Memory B cell (primary cell): ENCODE results near the gene FGF14.

Experiments
- ATAC-seq: fragments of 150-1000 bp; cut with Tn5 transposase; 2 replicates; pipeline ENCODE4 v1.10.0; 2021; ENCODE audit warnings: low read depth, mild to moderate bottlenecking, moderate library complexity
- DNase-seq, 2 donors: peaks; one replicate each; pipeline ENCODE4 v3.0.0; 2022; ENCODE audit warnings: low spot score in 2 of 2
- H3K27ac Mint-ChIP-seq: one replicate; pipeline ENCODE4 v1.8.0; 2022; ENCODE audit warnings: mild to moderate bottlenecking, moderate library complexity, mixed read lengths
- H3K27me3 Mint-ChIP-seq: one replicate; pipeline ENCODE4 v1.8.0; 2022; ENCODE audit warnings: mixed read lengths
- H3K36me3 Mint-ChIP-seq: one replicate; pipeline ENCODE4 v1.8.0; 2022; ENCODE audit warnings: mild to moderate bottlenecking, mixed read lengths
- H3K4me1 Mint-ChIP-seq: one replicate; pipeline ENCODE4 v1.8.0; 2022; ENCODE audit warnings: mixed read lengths
- H3K4me3 Mint-ChIP-seq: one replicate; pipeline ENCODE4 v1.8.0; 2022; ENCODE audit warnings: mild to moderate bottlenecking, moderate library complexity, mixed read lengths
- H3K9me3 Mint-ChIP-seq: one replicate; pipeline ENCODE4 v1.8.0; 2022; ENCODE audit warnings: mixed read lengths

FGF14 gene

GRCh38 chr13:102392481-102393209, 9.2 kb downstream of the FGF14 start:
- Mint-ChIP-seq H3K9me3 (no peaks in the 10 kb centered on the region), H3K27ac (no peak overlapping the region), H3K27me3 (peaks cover 10% of the 10 kb centered on the region), H3K36me3 (no peaks in the 10 kb centered on the region), H3K4me3 (no peak overlapping the region), H3K4me1 (peaks cover 6% of the 10 kb centered on the region)
- no peak for DNase-seq
- ATAC-seq: no peak

- Mint-ChIP-seq H3K4me3 (no peak overlapping the region), H3K4me1 (no peaks in the 10 kb centered on the region)
These were observed 15.4 kb downstream of the FGF14 start for GRCh38 chr13:102386461-102386860.

GRCh38 chr13:102380012-102380411, 21.8 kb downstream of the FGF14 start:
- DNase-seq (no peak), ATAC-seq (no peak)
- Mint-ChIP-seq H3K27me3 (peaks cover 5% of the 10 kb centered on the region), H3K4me3 (no peak overlapping the region), H3K36me3 (no peaks in the 10 kb centered on the region), H3K9me3 (no peaks in the 10 kb centered on the region), H3K27ac (no peak overlapping the region), H3K4me1 (no peaks in the 10 kb centered on the region)

More at GRCh38 chr13:102386461-102386860, 15.4 kb downstream of the FGF14 start:
- ATAC-seq (no peak), DNase-seq (no peak)
- Mint-ChIP-seq H3K27ac (no peak overlapping the region), H3K9me3 (no peaks in the 10 kb centered on the region), H3K27me3 (peaks cover 10% of the 10 kb centered on the region), H3K36me3 (no peaks in the 10 kb centered on the region)

DNA sequence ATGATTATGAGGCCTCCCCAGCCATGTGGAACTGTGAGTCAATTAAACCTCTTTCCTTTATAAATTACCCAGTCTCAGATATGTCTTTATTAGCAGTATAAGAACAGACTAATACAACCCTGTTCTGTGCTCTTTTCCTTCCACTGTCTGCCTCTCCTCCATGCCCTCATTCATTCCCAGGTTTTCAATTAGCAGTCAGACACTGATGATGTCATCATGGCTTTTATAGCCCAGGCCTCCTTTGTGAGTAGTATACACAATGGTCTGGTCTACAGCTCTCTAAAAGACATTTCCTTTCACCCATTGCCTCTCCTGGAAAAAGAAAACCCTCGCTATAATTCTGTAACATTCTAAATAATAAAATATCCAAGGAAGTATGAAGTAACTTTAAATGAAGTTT, 25.5 kb downstream of the FGF14 start:
- no peaks in the 10 kb centered on the region for H3K9me3 Mint-ChIP-seq
- no peaks in the 10 kb centered on the region for H3K4me1 Mint-ChIP-seq
- no peak overlapping the region for H3K4me3 Mint-ChIP-seq
- H3K36me3 Mint-ChIP-seq: no peaks in the 10 kb centered on the region
- ATAC-seq: no peak
- H3K27me3 Mint-ChIP-seq: peaks cover 5% of the 10 kb centered on the region
- no peak for DNase-seq
- no peak overlapping the region for H3K27ac Mint-ChIP-seq

- Mint-ChIP-seq H3K4me1 (no peaks in the 10 kb centered on the region), H3K27ac (no peak overlapping the region), H3K9me3 (no peaks in the 10 kb centered on the region), H3K27me3 (peaks cover 8% of the 10 kb centered on the region), H3K36me3 (no peaks in the 10 kb centered on the region), H3K4me3 (no peak overlapping the region)
- ATAC-seq (no peak), DNase-seq (no peak)
These were observed 27.1 kb downstream of the FGF14 start for GRCh38 chr13:102374726-102375125.

DNA sequence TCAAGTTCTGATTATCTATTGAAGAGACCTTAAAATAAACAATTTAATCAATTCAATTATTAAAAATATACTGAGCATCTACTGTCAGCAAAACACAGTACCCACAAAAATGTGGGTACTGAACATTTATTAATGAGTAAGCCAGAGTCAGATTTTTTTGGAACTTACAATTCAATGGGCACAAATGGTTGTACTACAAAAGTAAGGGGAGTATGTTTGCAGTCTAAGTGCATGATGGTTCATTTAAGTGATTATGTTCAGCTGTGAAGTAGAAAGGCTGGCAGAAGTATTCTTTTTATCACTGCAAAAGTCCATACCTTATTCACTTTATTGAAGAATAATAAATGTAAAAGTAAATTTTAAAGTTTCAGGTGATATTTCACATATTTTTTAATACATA, 27.6 kb downstream of the FGF14 start:
- Mint-ChIP-seq H3K9me3 (no peaks in the 10 kb centered on the region), H3K36me3 (no peaks in the 10 kb centered on the region), H3K27me3 (peaks cover 8% of the 10 kb centered on the region), H3K4me1 (no peaks in the 10 kb centered on the region), H3K27ac (no peak overlapping the region), H3K4me3 (no peak overlapping the region)
- ATAC-seq (no peak), DNase-seq (no peak)

GRCh38 chr13:102373221-102373620, 28.6 kb downstream of the FGF14 start:
- no peak for ATAC-seq
- H3K36me3 Mint-ChIP-seq: no peaks in the 10 kb centered on the region
- H3K4me1 Mint-ChIP-seq: no peaks in the 10 kb centered on the region
- no peak overlapping the region for H3K4me3 Mint-ChIP-seq
- peaks cover 8% of the 10 kb centered on the region for H3K27me3 Mint-ChIP-seq
- H3K9me3 Mint-ChIP-seq: no peaks in the 10 kb centered on the region
- H3K27ac Mint-ChIP-seq: no peak overlapping the region
- DNase-seq: no peak

DNA sequence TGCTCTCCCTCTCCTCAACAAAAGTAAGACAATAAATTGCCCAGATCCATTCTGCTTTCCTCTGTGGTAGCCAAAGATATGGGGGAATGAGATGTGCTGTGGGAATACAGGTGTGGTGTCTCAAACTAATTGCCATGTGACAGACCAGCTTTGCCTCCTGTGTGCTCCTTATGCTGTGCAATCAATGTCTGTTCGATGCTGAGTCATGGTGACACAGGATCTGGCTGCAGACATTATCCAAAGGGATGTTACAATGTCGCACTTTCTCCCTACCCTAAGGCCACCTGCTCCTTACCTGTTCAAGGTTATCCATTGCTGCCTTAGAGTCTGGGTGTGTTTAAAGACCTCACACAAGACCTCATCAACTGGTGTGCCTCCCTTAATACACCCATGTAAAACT, 32.5 kb downstream of the FGF14 start:
- Mint-ChIP-seq H3K4me3 (no peak overlapping the region), H3K4me1 (no peaks in the 10 kb centered on the region), H3K9me3 (no peaks in the 10 kb centered on the region), H3K27ac (no peak overlapping the region), H3K36me3 (no peaks in the 10 kb centered on the region), H3K27me3 (peaks cover 5% of the 10 kb centered on the region)
- ATAC-seq (no peak), DNase-seq (no peak)

GRCh38 chr13:102367836-102368235, 34.0 kb downstream of the FGF14 start:
- no peak for DNase-seq
- Mint-ChIP-seq H3K27me3 (peaks cover 5% of the 10 kb centered on the region), H3K36me3 (no peaks in the 10 kb centered on the region), H3K9me3 (no peaks in the 10 kb centered on the region), H3K4me3 (no peak overlapping the region), H3K27ac (no peak overlapping the region), H3K4me1 (no peaks in the 10 kb centered on the region)
- ATAC-seq: no peak

GRCh38 chr13:102361113-102361512, 40.7 kb downstream of the FGF14 start:
- Mint-ChIP-seq H3K27ac (no peak overlapping the region), H3K4me1 (no peaks in the 10 kb centered on the region), H3K4me3 (no peak overlapping the region), H3K36me3 (no peaks in the 10 kb centered on the region), H3K27me3 (peaks cover 3% of the 10 kb centered on the region), H3K9me3 (no peaks in the 10 kb centered on the region)
- ATAC-seq (no peak), DNase-seq (no peak)

- Mint-ChIP-seq H3K4me1 (no peaks in the 10 kb centered on the region), H3K4me3 (no peak overlapping the region), H3K36me3 (no peaks in the 10 kb centered on the region), H3K9me3 (no peaks in the 10 kb centered on the region), H3K27ac (no peak overlapping the region), H3K27me3 (peaks cover 2% of the 10 kb centered on the region)
- ATAC-seq (no peak), DNase-seq (no peak)
These were observed 42.6 kb downstream of the FGF14 start for GRCh38 chr13:102359264-102359663.

DNA sequence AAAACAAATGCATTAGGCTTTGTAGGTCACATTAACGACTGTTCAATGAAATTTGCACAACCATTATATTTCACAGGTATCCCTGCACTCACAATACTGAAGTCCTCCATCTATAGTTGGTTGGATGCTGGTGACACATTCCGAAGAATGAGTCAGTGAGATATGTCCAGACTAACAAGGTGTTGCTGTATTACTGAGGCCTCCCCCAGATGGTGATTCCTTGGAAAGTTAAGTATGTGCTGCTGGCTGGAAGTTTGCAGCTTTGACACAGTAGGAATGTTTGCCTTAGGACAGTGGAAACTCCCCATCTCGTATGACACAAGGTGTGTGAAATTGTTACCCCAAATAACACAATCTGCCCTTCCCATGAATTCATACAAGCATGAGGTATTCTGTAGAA, 46.6 kb downstream of the FGF14 start:
- peaks cover 2% of the 10 kb centered on the region for H3K27me3 Mint-ChIP-seq
- no peaks in the 10 kb centered on the region for H3K4me1 Mint-ChIP-seq
- no peak overlapping the region for H3K4me3 Mint-ChIP-seq
- DNase-seq: no peak
- ATAC-seq: no peak
- H3K27ac Mint-ChIP-seq: no peak overlapping the region
- no peaks in the 10 kb centered on the region for H3K36me3 Mint-ChIP-seq
- no peaks in the 10 kb centered on the region for H3K9me3 Mint-ChIP-seq

DNA sequence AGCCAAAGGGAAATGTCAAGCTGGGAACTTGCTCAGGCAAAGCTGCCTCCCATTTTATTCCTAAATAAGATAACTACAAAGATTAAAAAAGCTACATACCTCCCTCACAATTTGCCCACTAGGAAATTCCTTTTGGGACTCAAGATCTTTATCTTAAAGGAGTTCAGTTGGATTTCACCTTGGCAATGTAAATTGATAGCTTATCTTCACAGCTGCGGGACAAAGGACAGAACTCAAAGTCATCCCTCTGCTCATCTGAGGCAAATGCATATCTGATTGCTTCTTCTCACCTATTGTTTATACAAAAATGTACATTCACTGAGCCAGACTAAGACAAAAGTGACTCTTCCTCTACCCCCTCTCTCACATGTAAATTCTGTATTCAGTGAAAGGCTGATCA, 47.8 kb downstream of the FGF14 start:
- DNase-seq: no peak

DNA sequence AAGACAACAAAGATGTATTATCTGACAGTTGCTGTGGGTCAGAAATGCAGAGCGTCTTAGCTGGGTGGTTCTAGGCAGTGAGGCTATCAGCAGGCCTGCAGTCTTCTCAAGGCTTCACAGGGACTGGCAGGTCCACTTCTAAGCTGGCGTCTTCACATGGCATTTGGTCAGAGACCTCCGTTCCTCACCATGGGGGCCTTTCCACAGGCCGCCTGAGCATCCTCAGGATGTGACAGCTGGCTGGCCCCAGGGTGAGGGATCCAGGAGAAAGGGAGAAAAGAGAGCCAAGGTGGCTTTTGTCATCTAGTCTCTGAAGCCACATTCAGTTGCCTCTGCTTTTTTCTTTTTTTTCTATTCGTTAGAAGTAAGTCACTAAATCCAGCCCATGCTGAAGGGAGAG, 50.3 kb downstream of the FGF14 start:
- ATAC-seq: no peak
- peaks cover 2% of the 10 kb centered on the region for H3K27me3 Mint-ChIP-seq
- no peaks in the 10 kb centered on the region for H3K36me3 Mint-ChIP-seq
- H3K27ac Mint-ChIP-seq: no peak overlapping the region
- no peak for DNase-seq
- H3K4me1 Mint-ChIP-seq: no peaks in the 10 kb centered on the region
- H3K4me3 Mint-ChIP-seq: no peak overlapping the region
- no peaks in the 10 kb centered on the region for H3K9me3 Mint-ChIP-seq

More for the DNA sequence above, 47.8 kb downstream of the FGF14 start:
- H3K9me3 Mint-ChIP-seq: no peaks in the 10 kb centered on the region
- H3K4me3 Mint-ChIP-seq: no peak overlapping the region
- ATAC-seq: no peak
- H3K27me3 Mint-ChIP-seq: peaks cover 2% of the 10 kb centered on the region
- H3K4me1 Mint-ChIP-seq: no peaks in the 10 kb centered on the region
- H3K27ac Mint-ChIP-seq: no peak overlapping the region
- H3K36me3 Mint-ChIP-seq: no peaks in the 10 kb centered on the region

DNA sequence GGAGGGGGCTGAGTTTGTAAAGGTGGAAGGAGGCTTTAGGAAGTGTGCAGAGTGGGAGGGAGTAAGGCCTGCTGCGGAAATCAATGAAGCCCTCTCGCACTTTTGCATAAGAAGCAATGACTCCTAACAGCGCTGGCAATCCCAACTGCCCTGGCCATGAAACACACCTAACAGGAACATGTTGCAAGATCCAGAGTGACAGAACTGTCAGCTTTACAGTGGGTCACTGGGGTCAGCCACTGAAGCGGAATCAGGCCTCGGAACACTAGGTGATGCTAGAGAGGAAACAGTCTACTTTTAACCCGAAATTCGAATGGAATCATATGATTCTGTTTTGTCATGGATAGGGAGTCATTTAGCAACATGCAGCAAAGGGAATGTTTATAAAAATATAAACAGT, 54.4 kb downstream of the FGF14 start:
- no peak overlapping the region for H3K27ac Mint-ChIP-seq
- no peaks in the 10 kb centered on the region for H3K9me3 Mint-ChIP-seq
- no peak for ATAC-seq

More for the DNA sequence above, 54.4 kb downstream of the FGF14 start:
- Mint-ChIP-seq H3K4me1 (no peaks in the 10 kb centered on the region), H3K36me3 (no peaks in the 10 kb centered on the region), H3K27me3 (peaks cover 2% of the 10 kb centered on the region), H3K4me3 (no peak overlapping the region)
- no peak for DNase-seq
